ENCODE measurements around the gene OR51E1.
A peak's percentile ranks its signal among the peaks of the same experiment; 100 is the strongest.

Gene OR51E1

DNA sequence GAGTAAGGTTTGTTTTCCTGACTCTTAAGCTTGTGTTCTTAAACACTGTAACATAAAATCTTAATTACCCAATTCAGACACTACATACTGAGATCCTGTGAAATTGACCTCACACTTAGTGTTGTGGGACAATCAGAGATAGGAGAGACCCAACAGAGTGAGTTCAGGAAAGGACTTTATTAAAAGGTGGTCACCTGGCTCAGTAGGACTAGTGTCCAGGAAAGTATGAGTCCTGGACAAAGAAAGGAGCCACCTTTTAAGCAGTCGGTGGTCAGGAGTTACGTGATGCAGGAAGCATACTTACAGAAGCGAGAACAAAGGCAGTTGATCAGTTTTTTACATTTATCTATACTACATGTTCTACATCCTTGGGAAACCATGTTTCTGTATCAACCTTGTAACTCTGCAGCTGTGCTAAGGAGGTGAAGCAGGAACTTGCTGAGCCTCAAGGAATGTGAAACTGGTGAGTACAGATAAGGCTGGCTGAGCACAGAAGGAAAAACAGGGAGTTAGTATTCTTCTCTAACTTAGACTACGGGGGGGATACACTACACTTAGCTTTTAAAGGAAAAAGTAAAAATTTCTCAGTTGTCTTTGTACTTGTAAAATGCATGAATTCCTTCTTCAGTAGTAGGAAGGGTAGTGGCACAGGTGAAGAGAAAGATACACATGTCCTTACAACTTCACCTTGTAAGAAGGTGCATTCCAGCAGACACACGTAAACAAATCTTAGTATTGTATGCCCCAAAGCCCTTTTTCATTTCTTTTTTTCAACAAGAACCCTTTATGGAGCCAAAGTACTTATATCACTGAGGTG is 15.1 kb downstream of the OR51E1 start:
- no peak overlapping the region for H3K4ac ChIP-seq (ENCODE audit: low read depth, low read length)
- H2BK120ac ChIP-seq (ENCODE audit: low read depth, low read length), result no peak overlapping the region
- H4K5ac ChIP-seq (ENCODE audit: low read length), result no peak overlapping the region
- H2AK5ac ChIP-seq (ENCODE audit: low read length), result no peak overlapping the region
- H3K23ac ChIP-seq (ENCODE audit: low read length), result no peak overlapping the region
- no peaks in the 10 kb centered on the region for H3K79me2 ChIP-seq (ENCODE audit: control insufficient read depth, insufficient read depth, low read length)
- H3K79me1 ChIP-seq (ENCODE audit: low read length), result no peaks in the 10 kb centered on the region
- H4K8ac ChIP-seq (ENCODE audit: low read depth, low read length), result no peak overlapping the region
- no peaks in the 10 kb centered on the region for H3K27me3 ChIP-seq (ENCODE audit: insufficient read depth, low read length, poor library complexity)
- H3K18ac ChIP-seq (ENCODE audit: low read length), result no peak overlapping the region
- no peak overlapping the region for H3K9ac ChIP-seq (ENCODE audit: low read length)
- no peak overlapping the region for H3K4me2 ChIP-seq (ENCODE audit: low read length)
- no peaks in the 10 kb centered on the region for H3K36me3 ChIP-seq (ENCODE audit: control insufficient read depth, insufficient read depth, low read length)
- H3K27ac ChIP-seq (ENCODE audit: low read depth, low read length), result no peak overlapping the region
- peak; percentile 35 for DNase-seq
- no peak overlapping the region for H2BK5ac ChIP-seq (ENCODE audit: low read length)
- no peaks in the 10 kb centered on the region for H3K4me1 ChIP-seq (ENCODE audit: control insufficient read depth, low read depth, low read length)
- H3K4me3 ChIP-seq (ENCODE audit: low read length), result no peak overlapping the region
- H2BK15ac ChIP-seq (replicated peaks; ENCODE audit: low read depth), result no peak overlapping the region
- no peak overlapping the region for H3K56ac ChIP-seq (ENCODE audit: low read length)
- no CpG with 5 or more reads among the region's 5 CpGs for WGBS (ENCODE audit: extremely low coverage, insufficient coverage, low lambda C conversion rate)

DNA sequence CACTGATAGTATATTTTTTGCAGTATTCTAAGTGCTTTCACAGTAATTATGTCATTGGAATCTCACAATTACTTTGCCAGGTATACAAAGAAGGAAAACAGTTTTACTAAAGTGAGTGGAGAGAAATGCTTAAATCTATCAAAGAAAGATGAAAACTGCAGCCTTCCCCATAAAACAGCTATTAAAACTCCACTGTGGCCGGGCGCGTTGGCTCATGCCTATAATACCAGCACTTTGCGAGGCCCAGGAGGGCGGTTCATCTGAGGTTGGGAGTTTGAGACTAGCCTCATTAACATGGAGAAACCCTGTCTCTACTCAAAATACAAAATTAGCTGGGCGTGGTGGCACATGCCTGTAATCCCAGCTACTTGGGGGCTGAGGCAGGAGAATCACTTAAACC is 19.1 kb downstream of the OR51E1 start:
- no peak overlapping the region for H3K4me2 ChIP-seq (ENCODE audit: low read length)
- no peak overlapping the region for H3K4ac ChIP-seq (ENCODE audit: low read depth, low read length)
- no peak overlapping the region for H3K18ac ChIP-seq (ENCODE audit: low read length)
- no peak overlapping the region for H3K23ac ChIP-seq (ENCODE audit: low read length)
- no peak overlapping the region for H3K56ac ChIP-seq (ENCODE audit: low read length)
- no peak overlapping the region for H4K8ac ChIP-seq (ENCODE audit: low read depth, low read length)
- H2BK120ac ChIP-seq (ENCODE audit: low read depth, low read length), result no peak overlapping the region
- H3K79me2 ChIP-seq (ENCODE audit: control insufficient read depth, insufficient read depth, low read length), result no peaks in the 10 kb centered on the region
- no peak overlapping the region for H4K5ac ChIP-seq (ENCODE audit: low read length)
- H3K79me1 ChIP-seq (ENCODE audit: low read length), result no peaks in the 10 kb centered on the region
- H2BK15ac ChIP-seq (replicated peaks; ENCODE audit: low read depth), result no peak overlapping the region
- no CpG with 5 or more reads among the region's 6 CpGs for WGBS (ENCODE audit: extremely low coverage, insufficient coverage, low lambda C conversion rate)
- no peak for DNase-seq
- no peak overlapping the region for H3K27ac ChIP-seq (ENCODE audit: low read depth, low read length)
- no peak overlapping the region for H3K9ac ChIP-seq (ENCODE audit: low read length)
- H2BK5ac ChIP-seq (ENCODE audit: low read length), result no peak overlapping the region
- no peak overlapping the region for H3K4me3 ChIP-seq (ENCODE audit: low read length)
- no peaks in the 10 kb centered on the region for H3K27me3 ChIP-seq (ENCODE audit: insufficient read depth, low read length, poor library complexity)
- H3K36me3 ChIP-seq (ENCODE audit: control insufficient read depth, insufficient read depth, low read length), result no peaks in the 10 kb centered on the region
- no peaks in the 10 kb centered on the region for H3K4me1 ChIP-seq (ENCODE audit: control insufficient read depth, low read depth, low read length)
- H2AK5ac ChIP-seq (ENCODE audit: low read length), result no peak overlapping the region

DNA sequence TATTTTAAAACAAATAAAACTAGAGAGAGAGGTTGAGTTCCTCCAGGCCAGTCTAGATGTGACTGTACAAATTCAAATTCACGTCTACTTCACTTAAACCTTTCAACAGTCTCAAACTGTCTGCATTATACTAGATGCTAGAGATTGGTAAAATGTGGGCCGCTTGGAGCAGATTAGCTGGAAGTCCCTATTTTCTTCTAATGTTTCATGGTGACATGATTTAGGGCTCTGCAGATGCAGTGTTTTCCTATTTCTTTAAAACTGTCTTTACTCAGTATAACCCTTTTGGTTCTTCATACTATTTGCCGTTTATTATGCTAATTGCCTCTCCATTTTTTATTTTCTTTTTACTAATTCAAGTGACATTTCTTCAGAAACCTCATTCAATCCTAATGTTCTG is 20.4 kb downstream of the OR51E1 start:
- H4K8ac ChIP-seq (ENCODE audit: low read depth, low read length), result no peak overlapping the region
- H3K18ac ChIP-seq (ENCODE audit: low read length), result no peak overlapping the region
- H3K27ac ChIP-seq (ENCODE audit: low read depth, low read length), result no peak overlapping the region
- no peaks in the 10 kb centered on the region for H3K79me2 ChIP-seq (ENCODE audit: control insufficient read depth, insufficient read depth, low read length)
- no peak overlapping the region for H2BK120ac ChIP-seq (ENCODE audit: low read depth, low read length)
- H3K27me3 ChIP-seq (ENCODE audit: insufficient read depth, low read length, poor library complexity), result no peaks in the 10 kb centered on the region
- WGBS (ENCODE audit: extremely low coverage, insufficient coverage, low lambda C conversion rate), result no CpG with 5 or more reads among the region's 3 CpGs
- no peak overlapping the region for H4K5ac ChIP-seq (ENCODE audit: low read length)
- H3K9ac ChIP-seq (ENCODE audit: low read length), result no peak overlapping the region
- no peak overlapping the region for H3K4ac ChIP-seq (ENCODE audit: low read depth, low read length)
- H3K4me3 ChIP-seq (ENCODE audit: low read length), result no peak overlapping the region
- no peak overlapping the region for H2AK5ac ChIP-seq (ENCODE audit: low read length)
- DNase-seq, result no peak
- H2BK15ac ChIP-seq (replicated peaks; ENCODE audit: low read depth), result no peak overlapping the region
- H3K36me3 ChIP-seq (ENCODE audit: control insufficient read depth, insufficient read depth, low read length), result no peaks in the 10 kb centered on the region
- no peaks in the 10 kb centered on the region for H3K79me1 ChIP-seq (ENCODE audit: low read length)
- no peak overlapping the region for H3K4me2 ChIP-seq (ENCODE audit: low read length)
- no peak overlapping the region for H2BK5ac ChIP-seq (ENCODE audit: low read length)
- no peak overlapping the region for H3K56ac ChIP-seq (ENCODE audit: low read length)
- H3K23ac ChIP-seq (ENCODE audit: low read length), result no peak overlapping the region
- H3K4me1 ChIP-seq (ENCODE audit: control insufficient read depth, low read depth, low read length), result no peaks in the 10 kb centered on the region

DNA sequence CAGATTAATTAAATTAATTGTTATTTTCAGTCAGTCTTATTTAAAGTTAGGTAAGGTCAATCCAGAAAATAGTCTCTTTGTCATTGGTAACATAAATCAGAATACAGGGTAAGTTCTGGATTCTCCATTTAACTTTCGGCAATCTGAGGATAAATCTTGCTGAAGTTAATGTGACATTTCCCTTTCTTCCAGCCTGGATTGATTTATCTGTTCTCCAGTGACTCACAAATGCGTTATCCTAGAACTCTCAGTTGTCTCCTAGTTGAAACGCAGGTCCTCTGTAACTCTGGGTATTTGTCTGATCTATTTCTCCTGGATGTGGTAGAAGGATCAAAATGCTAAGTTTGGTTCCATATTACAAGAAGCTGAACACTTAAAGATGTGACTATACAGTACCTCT is 21.0 kb downstream of the OR51E1 start:
- Histone ChIP-seq H2BK120ac (ENCODE audit: low read depth, low read length) (no peak overlapping the region), H2BK15ac (replicated peaks; ENCODE audit: low read depth) (no peak overlapping the region), H3K23ac (ENCODE audit: low read length) (no peak overlapping the region), H3K4me3 (ENCODE audit: low read length) (no peak overlapping the region), H3K4ac (ENCODE audit: low read depth, low read length) (no peak overlapping the region), H4K5ac (ENCODE audit: low read length) (no peak overlapping the region), H2AK5ac (ENCODE audit: low read length) (no peak overlapping the region), H3K56ac (ENCODE audit: low read length) (no peak overlapping the region), H3K27ac (ENCODE audit: low read depth, low read length) (no peak overlapping the region), H3K4me2 (ENCODE audit: low read length) (no peak overlapping the region), H3K4me1 (ENCODE audit: control insufficient read depth, low read depth, low read length) (no peaks in the 10 kb centered on the region), H2BK5ac (ENCODE audit: low read length) (no peak overlapping the region), H3K18ac (ENCODE audit: low read length) (no peak overlapping the region), H3K36me3 (ENCODE audit: control insufficient read depth, insufficient read depth, low read length) (no peaks in the 10 kb centered on the region), H4K8ac (ENCODE audit: low read depth, low read length) (no peak overlapping the region), H3K79me2 (ENCODE audit: control insufficient read depth, insufficient read depth, low read length) (no peaks in the 10 kb centered on the region), H3K79me1 (ENCODE audit: low read length) (no peaks in the 10 kb centered on the region), H3K27me3 (ENCODE audit: insufficient read depth, low read length, poor library complexity) (no peaks in the 10 kb centered on the region), H3K9ac (ENCODE audit: low read length) (no peak overlapping the region)
- WGBS (ENCODE audit: extremely low coverage, insufficient coverage, low lambda C conversion rate), result no CpG with 5 or more reads among the region's 3 CpGs
- DNase-seq, result no peak

DNA sequence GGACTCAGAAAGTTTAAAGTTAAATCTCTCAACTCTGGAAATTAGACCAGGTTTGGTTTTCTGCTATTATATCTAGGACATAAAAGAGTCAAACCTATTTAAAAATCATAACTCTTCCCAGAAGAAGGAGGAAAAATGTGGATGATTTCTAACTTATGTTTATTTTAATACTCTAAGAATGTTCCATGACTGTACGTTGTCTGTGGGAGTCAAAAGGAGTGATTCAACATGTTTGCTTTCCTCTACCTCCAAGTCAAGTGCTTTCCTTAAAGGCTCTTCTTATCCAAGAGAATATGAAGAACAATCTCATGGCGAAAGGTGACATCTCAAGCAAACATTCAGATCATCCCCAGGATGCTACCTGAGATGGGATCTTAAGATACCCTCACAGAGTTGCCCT is 21.6 kb downstream of the OR51E1 start:
- no peak overlapping the region for H2BK5ac ChIP-seq (ENCODE audit: low read length)
- H2AK5ac ChIP-seq (ENCODE audit: low read length), result no peak overlapping the region
- H3K27me3 ChIP-seq (ENCODE audit: insufficient read depth, low read length, poor library complexity), result no peaks in the 10 kb centered on the region
- H3K4me2 ChIP-seq (ENCODE audit: low read length), result no peak overlapping the region
- no peaks in the 10 kb centered on the region for H3K4me1 ChIP-seq (ENCODE audit: control insufficient read depth, low read depth, low read length)
- H4K5ac ChIP-seq (ENCODE audit: low read length), result no peak overlapping the region
- no peak overlapping the region for H3K56ac ChIP-seq (ENCODE audit: low read length)
- H2BK15ac ChIP-seq (replicated peaks; ENCODE audit: low read depth), result no peak overlapping the region
- no peak overlapping the region for H4K8ac ChIP-seq (ENCODE audit: low read depth, low read length)
- no peak for DNase-seq
- H3K27ac ChIP-seq (ENCODE audit: low read depth, low read length), result no peak overlapping the region
- H3K4ac ChIP-seq (ENCODE audit: low read depth, low read length), result no peak overlapping the region
- no peak overlapping the region for H3K23ac ChIP-seq (ENCODE audit: low read length)
- H3K36me3 ChIP-seq (ENCODE audit: control insufficient read depth, insufficient read depth, low read length), result no peaks in the 10 kb centered on the region
- H3K79me1 ChIP-seq (ENCODE audit: low read length), result no peaks in the 10 kb centered on the region
- no peak overlapping the region for H3K4me3 ChIP-seq (ENCODE audit: low read length)
- no peak overlapping the region for H3K18ac ChIP-seq (ENCODE audit: low read length)
- no peaks in the 10 kb centered on the region for H3K79me2 ChIP-seq (ENCODE audit: control insufficient read depth, insufficient read depth, low read length)
- H3K9ac ChIP-seq (ENCODE audit: low read length), result no peak overlapping the region
- no peak overlapping the region for H2BK120ac ChIP-seq (ENCODE audit: low read depth, low read length)
- no CpG with 5 or more reads among the region's 2 CpGs for WGBS (ENCODE audit: extremely low coverage, insufficient coverage, low lambda C conversion rate)

DNA sequence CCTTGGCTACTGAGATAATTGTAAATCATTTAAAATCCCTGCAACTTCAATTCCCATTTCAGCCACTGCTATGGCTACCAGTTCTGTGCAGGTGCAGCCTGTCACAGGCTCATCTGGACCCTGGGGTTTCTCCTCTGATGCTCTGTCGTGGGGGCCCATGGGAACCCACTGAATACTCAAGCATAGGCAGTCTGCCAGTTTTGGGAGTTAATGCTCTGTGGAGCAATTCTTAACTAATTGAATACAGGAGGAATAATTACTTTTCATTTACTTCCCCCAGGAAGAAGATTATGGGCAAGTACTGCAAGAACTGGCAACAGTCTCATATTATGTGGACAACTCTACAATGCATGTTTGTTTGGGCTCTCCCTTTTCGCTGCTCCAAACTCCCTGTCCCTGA is 28.0 kb downstream of the OR51E1 start:
- no peak overlapping the region for H4K5ac ChIP-seq (ENCODE audit: low read length)
- H4K8ac ChIP-seq (ENCODE audit: low read depth, low read length), result no peak overlapping the region
- H3K23ac ChIP-seq (ENCODE audit: low read length), result no peak overlapping the region
- H3K79me1 ChIP-seq (ENCODE audit: low read length), result no peaks in the 10 kb centered on the region
- no peak overlapping the region for H3K4me2 ChIP-seq (ENCODE audit: low read length)
- no peak overlapping the region for H2BK15ac ChIP-seq (replicated peaks; ENCODE audit: low read depth)
- H2BK5ac ChIP-seq (ENCODE audit: low read length), result no peak overlapping the region
- no peaks in the 10 kb centered on the region for H3K79me2 ChIP-seq (ENCODE audit: control insufficient read depth, insufficient read depth, low read length)
- no peak overlapping the region for H3K27ac ChIP-seq (ENCODE audit: low read depth, low read length)
- no peaks in the 10 kb centered on the region for H3K4me1 ChIP-seq (ENCODE audit: control insufficient read depth, low read depth, low read length)
- H3K56ac ChIP-seq (ENCODE audit: low read length), result no peak overlapping the region
- no peak overlapping the region for H3K4ac ChIP-seq (ENCODE audit: low read depth, low read length)
- no peak for DNase-seq
- H2AK5ac ChIP-seq (ENCODE audit: low read length), result no peak overlapping the region
- no peaks in the 10 kb centered on the region for H3K27me3 ChIP-seq (ENCODE audit: insufficient read depth, low read length, poor library complexity)
- no peak overlapping the region for H2BK120ac ChIP-seq (ENCODE audit: low read depth, low read length)
- H3K36me3 ChIP-seq (ENCODE audit: control insufficient read depth, insufficient read depth, low read length), result no peaks in the 10 kb centered on the region
- no peak overlapping the region for H3K4me3 ChIP-seq (ENCODE audit: low read length)
- no CpG with 5 or more reads among the region's 2 CpGs for WGBS (ENCODE audit: extremely low coverage, insufficient coverage, low lambda C conversion rate)
- H3K9ac ChIP-seq (ENCODE audit: low read length), result no peak overlapping the region
- no peak overlapping the region for H3K18ac ChIP-seq (ENCODE audit: low read length)
